Myocyte (in vitro differentiated cells): ENCODE measurements around the gene EZR. TPM values are rescaled to one million over a fixed set of nuclear protein-coding genes. Genes with fewer than 3 reads are reported as not detected.

ENCODE experiments used
- DNase-seq: peaks from one replicate; pipeline ENCODE4 v3.0.0-alpha.2; 2012; ENCODE audit warnings: low read depth
- microRNA-seq: library from miRNA; unstranded; fragments of <30 nt; microRNA quantifications from one replicate; pipeline ENCODE4, GENCODE V29; 2016
- total RNA-seq: library from RNA; depleted of rRNA; stranded (reverse); fragments of >200 nt; gene quantifications from 2 replicates; pipeline ENCODE4 v1.2.3, GENCODE V29; 2014

EZR gene
- total RNA-seq, 1 donor from 2014 or later: 71.0 TPM

DNA sequence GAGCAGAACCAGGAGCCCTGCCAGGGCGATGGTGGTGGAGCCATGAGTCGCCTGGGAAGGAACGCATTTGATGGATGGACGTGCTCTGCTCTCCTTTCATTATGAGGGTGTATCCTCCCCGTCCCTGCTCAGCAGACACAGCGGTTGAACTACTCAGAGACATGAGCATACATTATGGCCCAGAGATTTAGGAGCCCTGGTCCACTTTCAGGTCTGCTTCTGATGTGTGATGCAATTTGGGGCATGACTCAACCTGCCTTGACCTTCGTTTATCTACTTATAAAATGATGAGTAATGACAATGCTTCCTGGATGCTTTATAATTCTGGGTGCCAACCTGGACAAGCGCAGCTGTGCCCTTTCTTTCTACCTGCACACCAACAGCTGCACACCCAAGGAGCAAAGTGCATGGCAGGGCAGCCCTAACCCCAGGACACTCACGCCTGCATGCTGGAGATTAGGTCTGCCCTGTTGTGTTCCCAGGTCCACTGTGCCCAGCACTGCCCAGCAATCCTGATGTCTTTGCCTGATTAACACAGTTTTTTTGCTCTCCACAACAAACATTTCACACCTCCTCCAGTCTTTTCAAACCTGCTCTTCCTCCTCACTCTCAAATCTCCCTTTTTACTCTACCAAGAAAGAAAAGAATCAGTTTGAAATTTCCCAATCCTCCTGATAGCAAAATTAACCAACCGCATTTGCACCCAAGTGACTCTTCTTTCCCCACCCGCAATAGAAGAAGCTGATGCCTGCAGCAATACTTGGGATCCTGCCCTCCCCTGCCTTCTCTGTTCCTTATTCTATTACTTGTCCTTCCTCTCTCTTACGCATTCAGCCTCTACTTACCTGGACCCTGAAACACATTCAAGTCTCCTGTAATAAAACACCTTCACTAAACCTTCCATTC lies 81.2 kb downstream of the EZR start:
- no peak for DNase-seq

DNA sequence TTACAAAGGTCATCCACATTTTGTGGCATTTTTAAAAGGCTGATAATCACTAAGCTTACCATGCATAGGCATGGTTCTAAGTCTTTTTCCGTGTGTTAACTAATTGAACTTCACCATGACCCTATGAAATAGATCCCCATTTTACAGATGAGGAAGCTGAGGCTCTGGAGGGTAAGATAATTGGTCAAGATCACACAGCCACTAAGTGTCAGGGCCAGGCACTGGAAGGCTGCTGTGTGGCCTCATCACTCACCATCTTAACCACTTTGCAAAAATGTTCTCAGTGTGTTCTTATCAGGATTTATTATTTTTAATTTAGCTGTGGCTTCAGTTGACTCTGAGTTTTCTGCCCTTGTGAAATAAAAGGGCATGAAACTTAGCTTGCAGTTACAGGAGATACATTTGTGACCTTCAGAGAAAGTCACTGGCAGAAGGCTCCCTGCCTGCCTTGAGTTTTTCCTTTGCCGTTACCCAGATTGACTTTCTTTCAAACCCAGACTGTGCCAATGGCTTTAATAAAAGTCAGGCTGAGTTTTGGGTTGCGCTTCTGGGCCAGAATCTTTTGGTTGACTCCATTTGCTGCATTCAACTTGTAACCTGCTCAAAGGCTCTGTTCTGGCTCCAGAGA lies 82.0 kb downstream of the EZR start:
- DNase-seq: no peak

DNA sequence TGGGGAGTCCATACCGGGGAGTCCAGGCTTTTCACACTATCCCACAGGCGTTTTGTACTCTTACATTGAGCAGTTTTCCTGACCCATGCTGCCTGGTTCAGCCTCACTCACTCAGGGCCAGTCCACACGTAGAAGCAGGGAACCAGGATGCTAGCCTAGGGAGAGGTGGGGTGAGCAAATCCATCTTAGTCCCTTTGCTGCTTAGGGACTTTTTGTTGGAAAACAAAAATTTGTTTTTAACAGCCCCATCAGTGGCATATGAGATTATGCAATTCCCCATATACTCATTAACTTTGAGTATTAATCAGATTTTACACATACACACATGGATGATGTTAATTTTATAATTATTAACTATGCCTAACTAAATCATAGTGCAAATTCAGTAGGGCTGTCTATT lies 84.2 kb downstream of the EZR start:
- DNase-seq: no peak

DNA sequence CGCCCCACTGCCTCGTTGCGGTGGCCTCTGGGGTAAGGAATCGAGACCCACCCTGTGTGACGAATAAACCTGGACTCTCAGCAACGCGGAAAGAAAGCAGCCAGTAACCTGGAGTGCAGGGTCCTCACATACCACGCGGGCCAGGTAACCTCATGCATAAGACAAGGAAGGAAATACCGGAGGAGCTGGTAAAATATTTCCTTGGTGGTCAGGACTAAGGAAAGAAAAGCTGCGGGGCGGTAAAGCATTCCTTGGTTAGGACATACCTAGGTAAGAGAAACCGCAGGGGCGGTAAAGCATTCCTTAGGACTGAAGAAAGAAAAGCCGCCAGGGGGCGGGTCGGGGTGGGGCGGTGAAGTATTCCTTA lies 88.6 kb downstream of the EZR start:
- DNase-seq: no peak

DNA sequence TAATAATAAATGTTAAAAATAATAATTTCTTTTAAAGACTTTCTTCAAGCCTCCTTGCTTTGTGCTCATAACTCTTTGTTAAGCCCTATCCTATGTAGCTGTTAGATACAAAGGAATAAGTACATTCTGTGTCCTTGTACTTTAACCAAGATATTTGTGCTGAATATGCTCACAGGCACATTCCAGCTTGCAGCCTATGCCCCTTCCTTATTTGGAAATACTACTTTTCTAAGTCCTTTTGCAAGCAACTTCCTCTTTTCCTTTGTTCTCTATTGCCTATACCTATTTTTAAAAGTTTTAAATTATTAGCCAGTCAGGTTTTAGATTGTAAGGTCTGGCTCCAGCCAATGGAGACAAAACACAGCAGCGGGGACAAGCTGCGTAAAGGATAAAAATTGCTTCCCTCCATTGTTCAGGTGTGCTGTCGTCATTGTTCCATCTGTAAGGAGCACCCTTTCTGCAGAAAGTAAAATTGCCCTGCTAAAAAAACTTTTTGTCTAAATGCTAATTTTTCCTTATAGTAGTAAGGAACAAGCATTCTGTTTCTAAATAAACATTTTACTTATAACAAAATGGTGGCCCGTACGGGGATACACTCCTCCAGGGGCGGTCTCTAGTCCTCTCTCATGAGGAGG lies 89.1 kb downstream of the EZR start:
- DNase-seq: no peak

DNA sequence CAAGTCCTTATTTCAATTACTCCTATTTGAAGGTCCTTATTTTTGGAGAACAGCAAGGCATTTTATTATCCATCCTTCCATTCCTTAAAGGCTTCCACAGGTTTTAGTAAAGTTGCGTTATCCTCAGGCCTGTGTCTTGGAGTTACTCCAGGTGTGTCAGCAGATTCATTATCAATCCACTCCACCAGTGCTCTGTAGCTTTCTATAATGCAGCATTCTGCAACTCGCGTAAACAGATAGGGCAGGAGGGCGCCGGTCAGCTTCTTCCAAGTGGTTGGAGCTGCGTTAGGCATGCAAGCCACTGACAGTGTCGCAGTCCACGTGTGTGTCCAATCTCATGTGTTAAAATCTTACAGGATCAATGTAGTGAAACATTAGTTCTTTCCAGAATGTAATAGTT lies 93.5 kb downstream of the EZR start:
- no peak for DNase-seq

DNA sequence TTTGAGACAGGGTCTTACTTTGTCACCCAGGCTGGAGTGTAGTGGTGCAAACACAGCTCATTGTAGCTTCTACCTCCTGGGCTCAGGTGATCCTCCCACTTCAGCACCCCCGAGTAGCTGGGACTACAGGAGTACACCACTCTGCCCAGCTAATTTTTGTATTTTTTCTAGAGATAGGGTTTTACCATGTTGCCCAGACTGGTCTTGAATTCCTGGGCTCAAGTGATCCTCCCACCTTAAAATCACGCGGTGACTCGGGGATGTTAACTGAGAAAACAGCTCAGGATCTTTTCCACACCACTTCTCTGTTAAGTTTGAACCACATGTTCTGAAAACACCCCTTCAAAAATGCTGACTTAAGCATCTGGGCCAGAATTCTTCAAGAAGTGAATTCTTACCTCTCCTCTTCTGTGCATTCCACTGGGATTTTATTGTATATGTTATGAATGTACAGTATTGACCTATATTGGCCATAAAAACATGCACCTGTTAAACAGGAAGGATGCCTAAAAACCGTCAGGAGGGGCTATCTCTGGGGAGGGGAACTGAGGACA lies 96.9 kb downstream of the EZR start:
- DNase-seq: no peak

DNA sequence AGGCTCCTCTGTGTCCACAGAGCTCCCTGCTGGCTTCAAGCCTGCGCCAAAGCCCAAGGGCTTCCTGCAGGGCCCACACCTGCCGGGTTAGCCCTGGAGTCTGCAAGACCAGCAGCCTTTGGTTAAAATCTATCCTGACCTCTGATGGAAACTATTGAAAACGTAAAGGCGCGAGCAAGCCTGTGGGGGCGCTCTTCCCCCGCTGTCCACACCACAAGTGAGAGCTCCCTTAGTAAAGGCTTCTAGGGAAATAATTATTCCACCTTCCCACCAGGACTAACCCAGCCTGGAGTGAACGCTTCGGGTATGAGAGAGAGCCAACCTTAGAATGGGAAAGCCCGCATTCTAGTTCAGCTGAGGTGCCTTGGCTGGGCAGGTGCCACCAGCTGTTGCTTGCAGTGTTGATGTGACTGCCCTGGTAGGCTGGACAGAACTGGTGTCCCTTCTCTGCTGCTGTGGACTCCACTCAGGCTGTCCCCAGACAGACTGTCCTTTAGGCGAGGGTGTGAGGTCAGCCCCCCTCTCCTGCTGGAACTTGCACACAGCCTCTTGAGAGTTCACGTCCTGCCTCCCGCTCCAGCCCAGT lies 100.6 kb downstream of the EZR start:
- no peak for DNase-seq

DNA sequence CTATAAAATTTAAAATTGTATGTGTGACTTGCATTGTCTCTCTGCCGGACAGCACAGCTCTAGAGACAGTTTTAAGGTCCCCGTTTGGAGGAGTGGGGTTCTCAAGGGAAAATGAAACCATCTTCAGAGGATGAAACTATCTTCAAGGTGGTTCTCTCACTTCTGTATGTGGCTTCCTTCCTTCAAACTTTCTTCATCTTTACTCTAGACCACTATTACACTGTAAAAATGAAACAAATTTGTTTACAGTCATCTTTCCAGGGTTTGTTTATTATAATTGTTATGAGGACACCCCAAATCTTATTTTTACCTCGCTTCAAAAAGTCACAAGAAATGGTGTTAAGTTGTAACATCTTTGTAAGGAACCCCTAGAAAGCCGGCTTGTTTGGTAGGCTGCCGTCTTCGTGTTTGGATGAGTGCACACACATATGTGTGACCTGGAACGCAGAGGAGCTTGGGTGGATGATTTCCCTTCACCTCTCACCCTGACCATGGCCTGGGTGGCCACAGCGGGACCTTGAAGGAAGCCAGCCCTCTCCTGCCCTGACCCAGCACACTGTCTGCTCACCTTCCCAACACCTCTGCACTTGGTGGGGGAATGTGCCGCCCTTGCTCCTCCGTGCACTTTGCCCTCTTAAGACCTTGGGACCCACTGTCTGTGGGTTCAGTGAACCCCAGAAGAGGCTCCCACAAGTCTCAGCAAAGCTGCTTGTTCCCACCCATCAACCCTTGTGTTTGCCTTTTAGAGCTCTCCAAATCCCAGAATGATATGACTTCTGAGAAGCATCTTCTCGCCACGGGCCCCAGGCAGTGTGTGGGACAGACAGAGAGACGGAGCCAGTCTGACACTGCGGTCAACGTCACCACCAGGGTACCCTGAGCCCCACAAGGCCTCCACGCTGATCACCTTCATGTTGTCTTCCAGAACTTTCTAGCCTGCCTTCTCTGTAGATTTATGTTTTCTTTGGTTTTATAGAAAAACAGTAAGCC lies 101.5 kb downstream of the EZR start:
- DNase-seq: no peak

Small RNA genes lying within 50 kb of the gene (microRNA-seq; reads per million reads assigned to microRNA genes)
- gene MIR3918: not detected

Other genes starting within 250 kb of the EZR start
- 57.3 and 84.8 TPM in 2 replicates for gene DYNLT1, start 174.6 kb downstream of the EZR start, total RNA-seq
- 6.9 and 7.1 TPM in 2 replicates for gene SYTL3, start 169.3 kb downstream of the EZR start, total RNA-seq
- 6.6 and 8.8 TPM in 2 replicates for gene RSPH3, start 180.8 kb upstream of the EZR start, total RNA-seq
- gene TAGAP, start 225.6 kb upstream of the EZR start, total RNA-seq: 0.05 and 0.10 TPM in 2 replicates